Activated naive CD8-positive, alpha-beta T cell treated with anti-CD3 and anti-CD28 coated beads for 36 hours (primary cell): ENCODE results near the gene MERTK. TPM values are rescaled to one million over a fixed set of nuclear protein-coding genes. Genes with fewer than 3 reads are reported as not detected.

ENCODE experiments used
- DNase-seq: peaks from one replicate; pipeline ENCODE4 v3.0.0; 2021
- H3K27ac Mint-ChIP-seq: one replicate; pipeline ENCODE4 v1.8.0; 2022; ENCODE audit warnings: mild to moderate bottlenecking, moderate library complexity, mixed read lengths
- H3K27me3 Mint-ChIP-seq: one replicate; pipeline ENCODE4 v1.8.0; 2022; ENCODE audit warnings: mild to moderate bottlenecking, mixed read lengths
- H3K36me3 Mint-ChIP-seq: one replicate; pipeline ENCODE4 v1.8.0; 2021; ENCODE audit warnings: mild to moderate bottlenecking, mixed read lengths
- H3K4me1 Mint-ChIP-seq: one replicate; pipeline ENCODE4 v1.8.0; 2021; ENCODE audit warnings: mixed read lengths
- H3K4me3 Mint-ChIP-seq: one replicate; pipeline ENCODE4 v1.8.0; 2022; ENCODE audit warnings: mild to moderate bottlenecking, moderate library complexity, mixed read lengths
- H3K9me3 Mint-ChIP-seq: one replicate; pipeline ENCODE4 v1.8.0; 2022; ENCODE audit warnings: mixed read lengths
- total RNA-seq, 2 experiments: library from RNA; stranded (reverse); gene quantifications; one replicate each; pipeline ENCODE4 v1.2.3, GENCODE V29; 2021

The MERTK gene
- total RNA-seq, 2 experiments from 2014 or later, result 0.33 to 0.44 TPM

- DNase-seq, result no peak
- Mint-ChIP-seq H3K9me3 (no peaks in the 10 kb centered on the region), H3K36me3 (no peaks in the 10 kb centered on the region), H3K27me3 (peaks cover 4% of the 10 kb centered on the region), H3K4me3 (no peak overlapping the region), H3K4me1 (peaks cover 9% of the 10 kb centered on the region), H3K27ac (no peak overlapping the region)
Observed at GRCh38 chr2:112000399-112001135, 102.2 kb downstream of the MERTK start.

GRCh38 chr2:112001136-112001715, 102.8 kb downstream of the MERTK start:
- H3K27ac Mint-ChIP-seq, result no peak overlapping the region
- DNase-seq, result no peak
- no peak overlapping the region for H3K4me3 Mint-ChIP-seq
- H3K4me1 Mint-ChIP-seq, result peaks cover 9% of the 10 kb centered on the region
- no peaks in the 10 kb centered on the region for H3K36me3 Mint-ChIP-seq
- H3K27me3 Mint-ChIP-seq, result peaks cover 4% of the 10 kb centered on the region
- no peaks in the 10 kb centered on the region for H3K9me3 Mint-ChIP-seq

GRCh38 chr2:112001942-112002341, 103.5 kb downstream of the MERTK start:
- H3K27ac Mint-ChIP-seq, result no peak overlapping the region
- no peaks in the 10 kb centered on the region for H3K36me3 Mint-ChIP-seq
- no peaks in the 10 kb centered on the region for H3K9me3 Mint-ChIP-seq
- no peak for DNase-seq
- peaks cover 4% of the 10 kb centered on the region for H3K27me3 Mint-ChIP-seq
- no peak overlapping the region for H3K4me3 Mint-ChIP-seq
- peaks cover 9% of the 10 kb centered on the region for H3K4me1 Mint-ChIP-seq

- Mint-ChIP-seq H3K36me3 (no peaks in the 10 kb centered on the region), H3K27me3 (peaks cover 4% of the 10 kb centered on the region), H3K9me3 (no peaks in the 10 kb centered on the region), H3K4me1 (peaks cover 9% of the 10 kb centered on the region), H3K4me3 (no peak overlapping the region), H3K27ac (no peak overlapping the region)
- no peak for DNase-seq
Observed at GRCh38 chr2:112003576-112004252, 105.3 kb downstream of the MERTK start.

GRCh38 chr2:112004253-112004645, 105.8 kb downstream of the MERTK start:
- no peak overlapping the region for H3K4me3 Mint-ChIP-seq
- H3K4me1 Mint-ChIP-seq, result peaks cover 9% of the 10 kb centered on the region
- peaks cover 4% of the 10 kb centered on the region for H3K27me3 Mint-ChIP-seq
- H3K27ac Mint-ChIP-seq, result no peak overlapping the region
- DNase-seq, result no peak
- no peaks in the 10 kb centered on the region for H3K36me3 Mint-ChIP-seq
- H3K9me3 Mint-ChIP-seq, result no peaks in the 10 kb centered on the region

GRCh38 chr2:112005406-112006075, 107.1 kb downstream of the MERTK start:
- Mint-ChIP-seq H3K4me3 (no peak overlapping the region), H3K27ac (no peak overlapping the region), H3K36me3 (no peaks in the 10 kb centered on the region), H3K9me3 (no peaks in the 10 kb centered on the region), H3K4me1 (peaks cover 9% of the 10 kb centered on the region), H3K27me3 (peaks cover 4% of the 10 kb centered on the region)
- DNase-seq, result no peak

- no peaks in the 10 kb centered on the region for H3K9me3 Mint-ChIP-seq
Observed at GRCh38 chr2:112006076-112006410, 107.6 kb downstream of the MERTK start.

GRCh38 chr2:112007493-112007892, 109.1 kb downstream of the MERTK start:
- H3K27ac Mint-ChIP-seq, result no peak overlapping the region
- H3K9me3 Mint-ChIP-seq, result no peaks in the 10 kb centered on the region
- H3K27me3 Mint-ChIP-seq, result no peaks in the 10 kb centered on the region
- no peak overlapping the region for H3K4me3 Mint-ChIP-seq
- DNase-seq, result no peak
- H3K4me1 Mint-ChIP-seq, result no peaks in the 10 kb centered on the region
- H3K36me3 Mint-ChIP-seq, result no peaks in the 10 kb centered on the region

More at GRCh38 chr2:112006076-112006410, 107.6 kb downstream of the MERTK start:
- Mint-ChIP-seq H3K4me1 (peaks cover 6% of the 10 kb centered on the region), H3K4me3 (no peak overlapping the region), H3K27me3 (peaks cover 3% of the 10 kb centered on the region), H3K36me3 (no peaks in the 10 kb centered on the region), H3K27ac (no peak overlapping the region)
- DNase-seq, result no peak

GRCh38 chr2:112008910-112009485, 110.6 kb downstream of the MERTK start:
- no peaks in the 10 kb centered on the region for H3K9me3 Mint-ChIP-seq
- H3K27me3 Mint-ChIP-seq, result no peaks in the 10 kb centered on the region

GRCh38 chr2:112010751-112011150, 112.3 kb downstream of the MERTK start:
- H3K36me3 Mint-ChIP-seq, result no peaks in the 10 kb centered on the region
- H3K9me3 Mint-ChIP-seq, result no peaks in the 10 kb centered on the region
- no peaks in the 10 kb centered on the region for H3K27me3 Mint-ChIP-seq
- no peaks in the 10 kb centered on the region for H3K4me1 Mint-ChIP-seq
- no peak overlapping the region for H3K27ac Mint-ChIP-seq
- no peak overlapping the region for H3K4me3 Mint-ChIP-seq
- DNase-seq, result no peak

More at GRCh38 chr2:112008910-112009485, 110.6 kb downstream of the MERTK start:
- H3K36me3 Mint-ChIP-seq, result no peaks in the 10 kb centered on the region
- no peaks in the 10 kb centered on the region for H3K4me1 Mint-ChIP-seq
- H3K27ac Mint-ChIP-seq, result no peak overlapping the region
- no peak for DNase-seq
- no peak overlapping the region for H3K4me3 Mint-ChIP-seq

GRCh38 chr2:112012556-112012955, 114.1 kb downstream of the MERTK start:
- Mint-ChIP-seq H3K36me3 (no peaks in the 10 kb centered on the region), H3K4me1 (no peaks in the 10 kb centered on the region), H3K9me3 (no peaks in the 10 kb centered on the region), H3K27me3 (peaks cover 6% of the 10 kb centered on the region), H3K27ac (no peak overlapping the region), H3K4me3 (no peak overlapping the region)
- no peak for DNase-seq

GRCh38 chr2:112018846-112019245, 120.4 kb downstream of the MERTK start:
- H3K27me3 Mint-ChIP-seq, result peaks cover 6% of the 10 kb centered on the region
- H3K36me3 Mint-ChIP-seq, result no peaks in the 10 kb centered on the region
- DNase-seq, result no peak
- H3K4me3 Mint-ChIP-seq, result no peak overlapping the region
- no peak overlapping the region for H3K27ac Mint-ChIP-seq
- no peaks in the 10 kb centered on the region for H3K4me1 Mint-ChIP-seq
- no peaks in the 10 kb centered on the region for H3K9me3 Mint-ChIP-seq

GRCh38 chr2:112019569-112019982, 121.2 kb downstream of the MERTK start:
- peaks cover 6% of the 10 kb centered on the region for H3K27me3 Mint-ChIP-seq

GRCh38 chr2:112020561-112020960, 122.2 kb downstream of the MERTK start:
- Mint-ChIP-seq H3K4me3 (no peak overlapping the region), H3K27ac (no peak overlapping the region), H3K4me1 (no peaks in the 10 kb centered on the region), H3K27me3 (peaks cover 6% of the 10 kb centered on the region), H3K36me3 (no peaks in the 10 kb centered on the region), H3K9me3 (no peaks in the 10 kb centered on the region)
- DNase-seq, result no peak

More at GRCh38 chr2:112019569-112019982, 121.2 kb downstream of the MERTK start:
- no peak for DNase-seq
- H3K36me3 Mint-ChIP-seq, result no peaks in the 10 kb centered on the region
- H3K4me3 Mint-ChIP-seq, result no peak overlapping the region
- no peaks in the 10 kb centered on the region for H3K4me1 Mint-ChIP-seq
- no peaks in the 10 kb centered on the region for H3K9me3 Mint-ChIP-seq
- no peak overlapping the region for H3K27ac Mint-ChIP-seq

GRCh38 chr2:112021290-112021689, 122.9 kb downstream of the MERTK start:
- H3K4me3 Mint-ChIP-seq, result no peak overlapping the region
- H3K27ac Mint-ChIP-seq, result no peak overlapping the region
- DNase-seq, result no peak
- H3K9me3 Mint-ChIP-seq, result no peaks in the 10 kb centered on the region
- no peaks in the 10 kb centered on the region for H3K4me1 Mint-ChIP-seq
- H3K36me3 Mint-ChIP-seq, result no peaks in the 10 kb centered on the region
- H3K27me3 Mint-ChIP-seq, result peaks cover 5% of the 10 kb centered on the region
